Kidney tubule cell (primary cell): Measurements from ENCODE around the gene REN.

Source experiments
- DNase-seq: peaks from one replicate; pipeline ENCODE4 v3.0.0-alpha.2; 2018; ENCODE audit warnings: low spot score

REN gene

DNA sequence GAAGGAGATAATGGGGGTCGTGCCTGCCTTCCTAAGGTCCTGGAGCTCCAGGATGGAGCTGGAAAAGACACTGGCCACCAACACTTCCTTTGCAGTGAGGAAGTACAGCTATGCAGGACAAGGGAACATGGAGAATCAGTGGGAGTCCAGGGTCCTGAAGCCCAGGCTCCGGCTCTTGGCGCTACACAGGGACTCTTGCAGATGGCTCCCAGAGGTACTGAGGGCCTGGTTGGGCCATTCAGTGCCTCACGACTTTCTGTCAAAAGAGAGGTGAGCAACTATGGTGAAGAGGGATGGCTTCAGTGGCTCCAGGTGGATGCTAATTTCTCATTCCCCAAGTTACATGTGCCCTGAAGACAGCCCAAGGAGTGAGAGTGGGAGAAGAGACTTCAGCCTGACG lies 12.5 kb downstream of the REN start:
- DNase-seq, result no peak

DNA sequence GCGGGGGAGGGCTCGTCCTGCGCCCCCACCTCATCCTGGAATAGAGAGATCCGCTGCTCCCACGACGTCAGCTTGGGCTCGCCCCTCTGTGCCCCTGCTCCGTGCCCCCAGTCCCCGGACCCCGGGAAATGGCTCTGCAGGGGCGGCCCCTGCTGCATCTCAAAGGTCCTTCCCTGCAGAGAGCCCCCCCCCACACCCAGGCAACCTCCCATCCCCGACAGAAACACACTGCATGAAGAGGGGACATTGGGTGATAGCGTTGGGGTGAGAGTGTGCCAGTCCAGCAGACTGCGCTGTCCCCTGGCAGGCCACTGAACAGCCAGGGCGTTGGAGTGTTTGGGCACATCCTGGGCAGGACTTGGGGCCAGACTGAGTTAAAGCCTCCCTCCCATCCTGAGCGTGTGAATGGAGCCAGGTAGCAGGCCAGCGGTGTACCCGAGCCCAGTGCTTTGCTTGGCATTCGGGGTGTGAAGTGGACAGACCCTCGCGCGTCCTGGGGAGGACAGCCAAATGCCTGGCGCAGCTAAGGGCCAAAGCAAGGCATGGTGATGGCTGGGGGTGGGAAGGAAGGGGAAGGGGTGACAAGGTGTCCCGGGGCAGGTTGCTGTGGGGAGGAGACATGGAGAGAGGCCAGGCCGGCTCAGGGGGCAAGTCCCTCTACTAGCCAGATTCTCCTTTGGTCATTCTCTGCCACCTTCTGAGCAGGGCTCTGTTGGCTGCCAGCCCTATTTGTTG lies 13.7 kb downstream of the REN start:
- DNase-seq, result no peak

DNA sequence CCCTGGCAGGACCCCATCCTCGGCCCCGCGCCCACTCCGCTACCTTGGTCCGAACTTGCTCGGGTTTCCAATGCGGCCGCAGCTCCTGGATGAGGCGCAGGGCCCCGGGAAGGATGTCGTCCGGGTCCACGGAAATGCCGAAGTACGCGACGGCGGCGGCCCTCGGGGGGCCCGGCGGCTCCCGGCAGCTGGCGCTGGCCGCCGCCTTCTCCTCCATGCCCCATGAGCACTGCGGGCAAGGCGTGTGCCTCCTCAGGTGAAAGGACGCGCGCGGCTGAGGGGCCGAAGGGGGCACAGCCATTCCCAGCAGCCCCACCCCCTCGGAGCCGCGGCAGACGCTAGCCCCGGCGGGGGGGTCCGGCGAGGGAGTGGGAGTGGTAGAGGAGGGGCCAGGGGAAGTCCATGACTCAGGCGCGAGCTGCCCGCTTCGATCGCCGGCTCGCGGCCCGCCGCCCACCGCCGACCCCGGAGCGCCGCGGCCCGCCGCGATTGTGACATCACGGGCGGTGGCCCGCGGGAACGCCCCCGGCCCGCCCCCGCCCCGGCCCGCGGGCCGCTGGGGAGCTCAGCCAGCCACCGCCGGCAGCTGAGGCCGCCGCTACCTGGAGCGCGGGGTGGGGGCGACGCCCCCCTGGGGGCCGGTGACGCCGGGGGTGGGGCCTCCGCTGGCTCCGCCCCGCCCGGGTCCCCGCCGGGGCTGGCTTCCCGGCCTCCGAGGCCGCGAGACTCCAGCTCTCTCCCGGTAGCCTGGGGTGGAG lies 14.4 kb downstream of the REN start, which contains the start of gene ETNK2:
Gene ETNK2 (minus strand): TSS at position 493 of the 758 bp plus-strand sequence. CDS start 192 bp downstream, at position 301.
- DNase-seq, result peak; percentile 59

DNA sequence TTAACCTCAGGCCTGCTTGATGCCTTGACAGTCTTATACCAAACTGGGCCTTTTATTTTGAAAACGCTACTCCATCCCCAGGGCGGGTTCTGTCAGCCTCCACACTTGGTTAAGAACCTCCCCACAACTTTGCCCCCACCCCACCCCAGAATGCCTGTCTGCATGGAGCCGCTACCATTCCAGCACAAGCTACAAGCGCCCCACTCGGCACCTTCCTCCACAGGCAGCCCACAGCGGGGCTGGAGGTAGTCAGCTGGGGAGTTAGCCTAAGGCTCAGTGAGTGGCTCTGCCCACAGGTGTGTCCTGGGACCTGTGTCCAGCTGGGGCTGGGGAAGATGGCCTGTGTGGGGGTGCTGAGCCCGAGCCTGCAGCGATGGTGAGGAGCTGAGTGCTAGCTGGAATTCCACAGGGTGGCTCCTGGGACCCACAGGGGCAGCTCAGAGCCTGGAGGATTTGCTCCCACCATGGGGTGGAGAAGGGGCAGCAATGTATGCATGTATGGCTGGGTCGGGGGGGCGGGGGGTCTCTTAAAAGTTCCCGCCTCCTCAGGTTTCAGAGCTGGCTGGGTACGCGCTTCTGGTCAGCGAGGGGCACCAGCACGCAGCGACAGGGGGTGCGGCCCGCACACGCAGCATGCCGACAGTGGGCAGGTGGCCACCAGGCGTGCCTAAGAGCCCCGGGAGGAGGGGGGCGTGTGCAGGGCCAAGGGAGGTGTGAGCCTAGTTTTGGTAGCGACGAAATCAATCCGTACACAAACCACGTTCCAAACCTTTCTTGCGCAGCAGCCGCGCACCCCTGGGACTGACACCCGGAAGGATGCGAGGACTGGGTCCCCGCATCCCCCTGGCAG lies 15.2 kb downstream of the REN start:
- no peak for DNase-seq

DNA sequence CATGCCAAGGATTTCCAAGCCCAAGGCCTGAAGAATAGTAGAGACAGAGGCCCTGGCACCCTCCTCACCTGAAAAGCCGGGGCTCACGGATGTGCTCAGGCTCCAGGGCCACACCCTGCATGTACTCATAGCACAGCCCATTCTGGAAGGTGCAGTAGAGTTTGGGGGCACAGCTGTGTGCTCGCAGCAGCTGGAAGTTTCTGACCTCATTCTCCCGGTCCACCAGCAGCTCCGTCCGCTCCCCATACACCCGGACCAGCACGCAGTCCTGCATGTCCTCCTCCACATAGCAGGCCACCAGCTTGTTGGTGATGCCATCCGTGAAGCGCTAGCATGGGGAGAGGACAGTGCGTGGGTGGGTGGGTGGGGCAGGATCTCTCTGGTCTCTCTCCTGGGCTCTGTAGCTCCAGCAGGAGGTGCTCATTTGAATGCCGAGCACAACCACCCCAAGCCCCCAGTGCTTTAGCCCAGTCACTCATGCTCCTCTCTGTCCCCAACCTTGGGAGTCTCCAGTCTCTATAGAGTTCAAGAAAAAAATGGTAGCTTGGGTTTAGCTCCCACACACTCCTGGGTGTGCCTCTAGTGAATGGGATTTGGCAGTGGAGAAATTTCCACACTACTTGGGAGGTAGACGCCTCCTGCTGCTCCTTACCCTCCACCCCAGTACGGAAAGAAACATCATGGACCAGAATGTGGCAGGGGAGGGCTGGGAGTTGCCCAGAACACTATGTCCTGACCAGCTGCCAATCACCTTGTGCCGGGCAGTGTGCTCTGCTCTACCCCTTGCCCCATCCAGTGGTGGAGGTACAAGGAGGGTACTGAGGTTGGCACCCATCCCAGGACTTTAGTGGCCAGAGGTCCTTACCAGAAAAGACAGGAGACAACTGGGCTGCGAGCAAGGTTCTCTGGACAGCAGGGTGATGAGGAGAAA lies 16.2 kb downstream of the REN start:
- DNase-seq, result no peak

DNA sequence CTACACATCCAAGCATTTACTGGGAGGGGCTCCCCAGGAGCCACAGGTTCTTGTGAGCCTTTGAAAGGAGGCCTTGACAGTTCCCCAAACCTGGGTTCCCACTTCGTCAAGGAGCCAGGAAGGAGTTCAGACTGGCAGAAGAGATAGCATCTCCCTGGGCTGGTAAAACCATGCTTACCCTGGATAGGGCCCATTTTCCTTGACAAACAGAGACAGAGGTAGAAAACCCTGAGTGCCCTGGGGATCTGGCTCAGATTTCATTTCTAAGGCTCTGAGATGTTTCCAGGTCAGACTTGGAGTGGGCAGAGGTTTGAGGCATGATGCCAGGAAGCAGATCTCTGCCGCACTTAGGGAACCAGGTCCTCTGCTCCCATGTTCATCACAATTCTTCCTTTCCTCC lies 17.0 kb downstream of the REN start:
- DNase-seq, result no peak

DNA sequence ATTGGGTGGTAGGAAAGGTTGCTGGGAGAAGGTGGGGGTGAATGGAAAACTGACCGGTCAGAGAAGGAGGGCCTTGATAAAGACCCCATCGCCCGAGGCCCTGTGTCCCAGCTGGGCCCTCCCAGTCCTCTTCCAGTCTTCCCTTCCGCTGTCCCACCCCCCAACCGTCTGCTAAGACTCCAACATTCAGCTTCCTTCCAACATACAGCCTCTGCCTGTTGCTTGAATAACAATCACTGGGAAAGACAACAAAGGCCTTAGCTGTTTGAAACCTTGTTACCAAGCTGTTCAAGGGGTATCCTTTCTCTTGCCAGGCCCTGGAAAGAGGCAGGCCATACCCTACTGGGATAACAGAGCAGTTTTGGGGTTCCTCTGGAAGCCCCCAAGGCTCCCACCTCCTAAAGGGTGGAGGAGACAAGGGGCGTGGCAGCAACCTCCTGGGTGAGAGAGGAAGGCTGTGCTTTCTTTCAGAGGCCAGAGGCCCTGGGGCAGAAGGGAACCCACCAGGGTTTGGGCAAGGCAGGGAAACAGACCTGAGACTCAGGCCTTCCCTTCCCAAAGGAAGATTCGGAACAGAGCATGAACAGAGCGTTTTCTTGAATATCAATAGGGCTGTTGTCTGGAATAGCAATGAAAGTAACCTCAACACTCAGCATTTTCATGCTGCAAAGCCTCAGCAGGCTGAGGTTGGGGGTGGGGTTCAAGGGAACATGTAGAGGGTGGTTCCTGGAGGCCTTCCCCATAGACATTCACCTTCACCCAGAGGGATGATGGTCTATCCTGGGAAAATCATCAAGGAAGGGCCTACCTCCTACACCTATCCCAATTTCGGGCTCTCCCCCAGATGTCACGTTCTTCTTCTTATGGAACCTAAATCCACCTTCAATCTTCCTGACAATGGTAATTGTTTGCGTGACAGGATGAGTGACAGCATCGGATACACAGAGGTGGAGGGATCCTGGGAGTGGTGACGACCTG lies 18.4 kb downstream of the REN start:
- no peak for DNase-seq

DNA sequence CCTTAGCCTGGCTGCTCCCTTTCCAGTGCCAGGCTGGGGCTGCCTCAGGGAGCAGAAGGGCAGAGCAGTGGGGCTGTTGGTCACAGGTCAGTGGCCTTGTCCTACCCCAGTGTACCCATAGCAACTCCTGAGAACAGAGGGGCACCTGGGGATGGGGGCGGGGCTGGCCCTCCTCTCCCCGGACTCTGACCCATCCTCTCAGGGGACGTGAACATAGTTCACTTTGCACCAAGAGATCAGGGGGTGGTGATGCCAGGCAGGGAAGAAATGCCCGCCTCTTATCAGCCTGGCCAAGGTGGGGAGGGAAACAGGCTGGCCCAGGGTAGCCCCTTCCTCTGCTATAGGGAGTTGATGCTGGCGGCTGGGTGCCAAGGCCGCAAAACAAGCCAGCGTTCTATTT lies 19.2 kb downstream of the REN start:
- no peak for DNase-seq

DNA sequence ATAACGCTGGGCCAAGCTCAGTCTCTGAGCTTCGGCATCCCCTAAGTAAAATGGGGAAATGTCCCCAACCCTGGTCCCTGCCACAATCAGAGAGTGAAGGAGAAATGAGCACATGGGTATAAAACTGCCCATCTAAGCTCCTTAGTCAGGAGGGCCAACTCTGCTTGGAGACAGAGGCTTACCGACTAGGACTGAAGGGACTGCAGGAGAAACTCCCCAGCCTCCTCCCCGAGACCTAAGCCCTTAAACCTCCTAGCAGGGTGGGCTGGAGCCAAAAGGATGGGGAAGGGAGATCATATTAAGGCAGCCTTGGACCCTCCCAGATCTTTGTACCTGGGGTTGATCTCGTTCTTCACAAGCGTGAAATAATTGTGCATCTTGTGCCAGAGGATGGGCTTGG lies 19.8 kb downstream of the REN start:
- DNase-seq, result no peak

DNA sequence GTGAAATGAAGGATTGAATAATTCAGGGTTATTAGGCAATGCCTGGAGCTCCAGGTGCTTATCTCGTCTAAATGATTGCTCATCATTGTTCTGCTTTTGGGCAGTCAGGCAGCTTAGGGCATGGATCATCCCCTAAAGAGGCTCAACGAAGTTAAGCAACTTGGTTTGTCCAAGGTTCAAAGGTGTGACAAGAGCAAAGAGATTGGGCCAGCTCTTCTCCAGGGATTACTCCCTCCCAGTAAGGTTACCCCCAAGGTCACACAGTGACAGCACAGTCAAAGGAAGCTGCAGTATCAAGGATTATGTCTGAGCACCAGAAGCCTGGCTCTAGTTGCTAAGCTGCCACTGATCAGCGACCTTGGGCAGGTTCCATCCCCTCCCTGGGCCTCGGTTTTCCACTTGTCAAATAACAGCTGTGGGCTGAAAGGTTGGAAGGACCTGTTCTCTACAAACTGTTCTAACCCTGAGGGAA lies 21.1 kb downstream of the REN start:
- no peak for DNase-seq

DNA sequence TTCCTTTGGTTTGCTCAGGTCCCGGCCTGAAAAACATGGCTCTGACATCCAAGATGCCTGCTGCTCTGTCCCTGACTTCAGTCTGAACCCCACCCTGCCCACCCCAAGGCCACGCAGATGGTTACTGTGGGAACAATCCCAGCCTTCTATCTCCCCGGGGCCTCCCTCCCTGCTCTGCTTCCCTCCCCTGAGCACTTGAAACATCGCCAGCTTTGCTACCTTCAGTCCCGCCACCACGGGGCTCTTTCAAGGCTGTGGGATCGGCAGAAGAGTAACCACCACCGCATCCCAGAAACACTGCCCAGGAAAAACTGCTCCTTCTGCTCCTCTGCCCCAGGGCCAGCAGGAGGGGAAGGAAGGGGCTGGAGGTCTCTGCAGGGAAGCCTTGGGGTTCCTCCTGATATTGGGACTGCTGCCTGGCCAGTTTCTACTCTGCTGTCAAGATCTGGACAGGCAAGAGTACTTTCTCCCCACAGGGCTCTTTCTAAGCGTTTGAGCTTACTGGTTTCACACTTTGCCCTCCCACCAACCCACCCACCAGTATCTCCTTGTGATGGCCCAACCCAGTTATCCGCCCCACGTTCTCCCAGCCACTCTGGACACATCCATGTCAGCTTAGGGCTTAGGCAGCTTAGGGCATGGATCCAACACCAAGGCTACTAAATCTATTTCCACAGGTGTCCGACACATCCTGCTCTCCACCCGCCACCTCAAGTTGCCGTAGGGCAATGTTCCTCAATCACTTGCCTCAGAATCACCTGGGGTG lies 22.7 kb downstream of the REN start:
- no peak for DNase-seq

DNA sequence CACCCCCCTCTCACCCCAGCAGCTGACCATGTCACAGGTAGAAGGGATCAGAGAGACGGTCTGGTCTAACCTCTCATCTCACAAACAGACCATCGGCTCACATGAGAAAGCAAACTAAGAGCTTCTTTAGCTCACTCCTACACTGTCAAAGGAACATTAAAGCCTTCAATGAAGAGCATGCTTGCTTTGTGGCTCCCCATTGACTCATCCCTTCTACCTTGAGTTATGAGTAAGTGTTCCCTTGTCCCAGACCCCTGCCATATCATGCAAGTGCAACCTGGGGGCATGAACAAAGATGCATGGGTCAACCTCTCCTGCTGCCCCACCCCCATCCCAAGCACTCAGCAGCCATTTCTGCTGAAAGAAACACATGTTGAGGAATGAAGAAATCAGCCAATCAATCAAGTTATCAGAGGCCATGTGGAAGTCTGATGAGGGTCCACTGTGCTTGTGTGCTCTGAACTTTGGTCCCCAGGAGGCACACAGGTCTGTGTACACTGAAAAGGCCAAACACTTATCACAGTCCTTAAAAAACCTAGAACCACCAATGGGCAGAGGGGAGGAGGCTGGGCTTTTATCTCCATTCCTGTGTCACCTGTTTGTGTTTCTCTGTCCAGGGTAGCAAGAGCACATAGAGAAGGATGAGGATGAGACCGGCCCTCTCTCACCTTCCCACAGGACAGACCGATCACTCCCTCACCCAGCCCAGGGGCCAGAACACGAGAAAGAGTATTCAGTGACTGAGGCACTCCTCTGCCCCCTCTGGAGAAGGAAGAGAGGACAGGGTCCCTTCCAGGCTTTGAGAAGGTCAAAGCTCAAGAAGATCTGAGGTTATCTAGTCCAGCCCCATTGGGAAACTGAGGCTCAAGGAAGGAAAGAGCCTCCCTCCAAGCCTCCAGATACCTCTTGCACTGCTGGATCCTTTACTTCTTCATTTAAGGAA lies 23.8 kb downstream of the REN start:
- no peak for DNase-seq

DNA sequence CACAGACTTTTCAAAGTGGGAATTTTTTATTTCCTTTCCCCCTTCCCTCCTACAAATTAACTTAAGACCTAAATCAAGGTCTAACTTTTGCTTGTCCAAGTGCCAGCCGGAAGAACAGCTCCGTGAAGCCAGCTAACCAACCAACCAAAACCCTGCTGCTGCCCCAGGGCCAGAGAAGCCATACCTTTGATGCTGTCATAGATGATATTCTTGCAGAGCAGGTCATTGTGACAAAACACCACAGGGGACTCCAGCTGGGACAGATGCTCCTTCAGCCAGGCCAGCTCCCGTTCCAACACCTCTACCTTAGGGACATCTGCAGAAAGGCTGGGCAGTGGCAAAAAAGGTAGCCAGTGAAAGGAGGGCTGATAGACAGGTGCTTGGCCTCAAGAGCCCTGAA lies 25.0 kb downstream of the REN start:
- DNase-seq, result no peak

DNA sequence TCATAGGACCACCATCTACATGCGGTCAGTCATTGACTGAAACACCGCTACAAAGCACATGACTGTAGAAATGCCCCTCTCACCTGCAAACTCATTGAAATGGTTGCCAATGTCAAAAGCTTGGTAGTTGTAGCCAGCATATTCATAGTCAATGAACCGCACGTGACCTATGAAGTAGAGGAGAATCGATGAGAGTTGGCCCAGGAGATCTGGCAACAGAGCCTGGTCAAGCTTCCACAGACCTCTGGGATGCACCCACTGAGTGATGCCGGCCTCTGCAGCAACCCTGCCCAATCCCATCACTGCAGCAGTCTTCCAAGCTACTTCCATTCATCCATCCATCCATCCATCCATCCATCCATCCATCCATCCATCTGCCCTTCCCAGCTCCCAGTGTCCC lies 26.2 kb downstream of the REN start:
- DNase-seq, result no peak

DNA sequence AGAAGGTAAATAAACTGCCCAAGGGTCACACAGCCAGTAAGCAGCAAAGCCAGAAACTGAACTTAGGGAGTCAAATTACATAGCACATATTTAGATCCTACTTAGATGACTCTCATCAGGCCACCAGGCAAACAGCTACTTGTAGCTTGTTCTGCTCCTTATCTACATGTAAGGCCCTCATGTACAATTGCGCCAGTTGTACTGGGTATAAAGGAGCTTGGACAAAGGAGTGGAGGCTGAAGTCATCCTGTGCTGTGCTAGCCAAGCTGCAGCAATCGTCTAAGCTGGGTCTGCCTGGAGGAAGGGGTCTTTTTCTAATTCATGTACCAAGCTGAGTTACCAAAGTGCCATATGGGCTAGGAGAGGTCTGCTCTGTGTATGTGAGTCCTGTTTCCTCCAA lies 27.0 kb downstream of the REN start:
- no peak for DNase-seq

DNA sequence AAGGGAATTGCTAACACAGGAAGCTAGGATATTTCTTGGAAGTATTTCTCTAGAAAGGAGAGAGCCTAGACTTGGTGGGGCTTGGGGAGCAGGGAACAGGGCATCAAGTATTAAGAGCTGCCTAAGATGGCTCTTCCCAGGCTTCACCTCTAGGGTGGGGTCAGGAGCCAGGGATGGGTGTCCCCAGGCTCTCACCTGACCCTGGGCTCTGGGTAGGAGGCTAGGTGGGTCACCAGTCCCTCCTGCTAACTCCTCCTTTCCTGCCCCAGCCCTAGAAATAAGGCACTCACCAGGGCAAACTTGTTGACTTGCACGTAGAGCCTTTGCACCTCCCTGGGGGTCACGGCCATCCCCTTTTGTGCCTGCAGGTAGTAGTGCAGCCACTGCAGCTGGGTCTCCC lies 29.3 kb downstream of the REN start:
- DNase-seq, result no peak

DNA sequence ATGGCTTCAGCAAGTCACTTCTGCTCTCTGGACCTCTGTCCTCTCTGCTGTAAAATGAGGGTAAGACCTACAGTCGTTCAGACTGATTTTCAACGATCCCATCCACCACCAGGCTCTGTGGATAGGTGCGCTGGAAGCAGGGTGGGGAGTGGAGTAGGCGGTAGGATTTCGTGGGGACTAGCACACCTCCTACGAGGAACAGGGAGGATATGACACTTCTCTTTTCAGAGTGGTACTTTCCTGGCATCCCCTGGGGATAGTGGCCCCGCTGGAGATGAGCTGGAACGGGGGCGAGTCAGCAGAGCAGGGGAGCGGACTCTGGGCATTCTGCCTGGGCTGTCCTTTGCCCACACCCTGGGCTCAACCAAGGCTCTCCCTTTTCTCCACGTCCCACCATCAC lies 32.0 kb downstream of the REN start:
- no peak for DNase-seq

DNA sequence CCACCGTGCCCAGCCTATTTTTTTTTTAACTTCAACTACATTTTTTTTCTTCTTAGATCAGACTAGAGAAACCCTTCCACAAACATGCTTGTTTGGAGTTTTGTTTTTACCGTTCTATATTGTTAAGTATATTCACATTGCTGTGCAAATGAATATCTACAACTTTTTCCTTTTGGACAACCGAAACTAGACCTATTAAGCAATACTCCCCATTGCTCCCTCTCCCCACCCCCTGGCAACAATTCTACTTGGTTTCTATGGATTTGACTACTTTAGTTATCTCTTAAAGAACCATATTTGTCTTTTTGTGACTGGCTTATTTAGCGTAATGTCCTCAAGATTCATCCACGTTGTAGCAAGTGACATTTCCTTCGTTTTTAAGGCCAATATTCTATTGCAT lies 33.4 kb downstream of the REN start:
- DNase-seq, result no peak
